Neural progenitor cell (in vitro differentiated cells): Measurements from ENCODE around the gene HOXA13. TPM values are rescaled to one million over a fixed set of nuclear protein-coding genes. Genes with fewer than 3 reads are reported as not detected.

Source experiments
- DNase-seq: peaks from one replicate; pipeline ENCODE4 v3.0.0-alpha.2; 2016; ENCODE audit warnings: low spot score
- H2AFZ ChIP-seq: fragments of 200-600 bp; sonication (generic); replicated peaks from 2 replicates; pipeline ENCODE4 v1.6.1; 2016; ENCODE audit warnings: antibody characterized with exemption
- H3F3A ChIP-seq: fragments of 200-600 bp; sonication (generic); 2 replicates; pipeline ENCODE4 v1.6.1; 2016; ENCODE audit warnings: antibody characterized with exemption, low read depth
- H3K27ac ChIP-seq: fragments of 200-600 bp; sonication (generic); 2 replicates; pipeline ENCODE4 v1.5.1; 2016; ENCODE audit warnings: mild to moderate bottlenecking
- H3K27me3 ChIP-seq: fragments of 200-600 bp; sonication (generic); 2 replicates; pipeline ENCODE4 v1.6.1; 2016; ENCODE audit warnings: mild to moderate bottlenecking, moderate library complexity
- H3K36me3 ChIP-seq: fragments of 200-600 bp; sonication (generic); 2 replicates; pipeline ENCODE4 v1.5.1; 2016
- H3K4me1 ChIP-seq: fragments of 200-600 bp; sonication (generic); 2 replicates; pipeline ENCODE4 v1.6.1; 2016; ENCODE audit warnings: mixed run types
- H3K4me2 ChIP-seq: fragments of 200-600 bp; sonication (generic); 2 replicates; pipeline ENCODE4 v1.6.1; 2016
- H3K4me3 ChIP-seq: fragments of 200-600 bp; sonication (generic); 2 replicates; pipeline ENCODE4 v1.5.1; 2016
- H3K79me2 ChIP-seq: fragments of 200-600 bp; sonication (generic); 2 replicates; pipeline ENCODE4 v1.6.1; 2016; ENCODE audit warnings: low read depth
- H3K9ac ChIP-seq: fragments of 200-600 bp; sonication (generic); 2 replicates; pipeline ENCODE4 v1.6.1; 2016
- H3K9me3 ChIP-seq: fragments of 200-600 bp; sonication (generic); 2 replicates; pipeline ENCODE4 v1.5.1; 2016; ENCODE audit warnings: low read depth
- H4K20me1 ChIP-seq: fragments of 200-600 bp; sonication (generic); 2 replicates; pipeline ENCODE4 v1.6.1; 2016; ENCODE audit warnings: low read depth
- H3K27ac Mint-ChIP-seq: 3 replicates; pipeline ENCODE4 v1.8.0; 2021; ENCODE audit warnings: mixed read lengths
- H3K27me3 Mint-ChIP-seq: 2 replicates; pipeline ENCODE4 v1.8.0; 2022; ENCODE audit warnings: low read depth, mild to moderate bottlenecking, inconsistent platforms, moderate library complexity, mixed read lengths; ENCODE audit not compliant: insufficient read depth
- H3K36me3 Mint-ChIP-seq: 3 replicates; pipeline ENCODE4 v1.8.0; 2021; ENCODE audit warnings: mixed read lengths
- H3K4me1 Mint-ChIP-seq: 3 replicates; pipeline ENCODE4 v1.8.0; 2021; ENCODE audit warnings: mixed read lengths
- H3K4me3 Mint-ChIP-seq: 3 replicates; pipeline ENCODE4 v1.8.0; 2021; ENCODE audit warnings: mild to moderate bottlenecking, moderate library complexity, mixed read lengths
- H3K9me3 Mint-ChIP-seq: 3 replicates; pipeline ENCODE4 v1.8.0; 2020; ENCODE audit warnings: mixed read lengths
- CTCF ChIP-seq: fragments of 200-600 bp; sonication (generic); IDR thresholded peaks from 2 replicates; pipeline ENCODE4 v1.5.1; 2017; ENCODE audit warnings: antibody characterized with exemption, mild to moderate bottlenecking
- EZH2 ChIP-seq: fragments of 200-600 bp; sonication (generic); IDR thresholded peaks from 2 replicates; pipeline ENCODE4 v1.6.1; 2017; ENCODE audit warnings: antibody characterized with exemption, mild to moderate bottlenecking, moderate library complexity
- EZH2phosphoT487 ChIP-seq: fragments of 200-600 bp; sonication (generic); IDR thresholded peaks from 2 replicates; pipeline ENCODE4 v1.6.1; 2017; ENCODE audit warnings: antibody characterized with exemption
- total RNA-seq: library from RNA; depleted of rRNA; stranded (reverse); fragments of >200 nt; gene quantifications from 2 replicates; pipeline ENCODE4 v1.2.3, GENCODE V29; 2015; ENCODE audit warnings: low replicate concordance

HOXA13 gene
- total RNA-seq, 1 donor from 2014 or later = not detected

- Histone ChIP-seq H4K20me1 (peaks cover 68% of the 10 kb centered on the region), H3K9ac (no peak overlapping the region), H3K79me2 (no peaks in the 10 kb centered on the region), H3K4me1 (peaks cover 22% of the 10 kb centered on the region), H3K9me3 (no peaks in the 10 kb centered on the region), H3K36me3 (no peaks in the 10 kb centered on the region), H2AFZ (no peak overlapping the region), H3K27me3 (peaks cover 100% of the 10 kb centered on the region), H3K4me2 (peak overlapping the region; percentile 61), H3K4me3 (peak overlapping the region; percentile 25), H3K27ac (no peak overlapping the region), H3F3A (peaks cover 6% of the 10 kb centered on the region)
- peaks cover 96% of the 10 kb centered on the region for H3K27me3 Mint-ChIP-seq
- no peak overlapping the region for H3K27ac Mint-ChIP-seq
- H3K4me3 Mint-ChIP-seq = no peak overlapping the region
- peaks cover 4% of the 10 kb centered on the region for H3K4me1 Mint-ChIP-seq
- no peaks in the 10 kb centered on the region for H3K36me3 Mint-ChIP-seq
- H3K9me3 Mint-ChIP-seq = peaks cover 4% of the 10 kb centered on the region
- TF ChIP-seq EZH2 = peak; percentile 95
- no peak for TF ChIP-seq EZH2phosphoT487
- no peak for DNase-seq
These were observed 12.9 kb upstream of the HOXA13 start for GRCh38 chr7:27212497-27213432.

- no peak overlapping the region for H3K4me3 Mint-ChIP-seq
- peaks cover 96% of the 10 kb centered on the region for H3K27me3 Mint-ChIP-seq
- Histone ChIP-seq H3K4me1 (peaks cover 27% of the 10 kb centered on the region), H3K4me3 (no peak overlapping the region), H3K27ac (no peak overlapping the region), H2AFZ (no peak overlapping the region), H3K9me3 (no peaks in the 10 kb centered on the region), H3K27me3 (peaks cover 100% of the 10 kb centered on the region), H3K9ac (no peak overlapping the region), H3K36me3 (no peaks in the 10 kb centered on the region), H4K20me1 (peaks cover 78% of the 10 kb centered on the region), H3K4me2 (no peak overlapping the region), H3F3A (peaks cover 9% of the 10 kb centered on the region), H3K79me2 (no peaks in the 10 kb centered on the region)
- H3K36me3 Mint-ChIP-seq = no peaks in the 10 kb centered on the region
- H3K4me1 Mint-ChIP-seq = peaks cover 4% of the 10 kb centered on the region
- DNase-seq = no peak
- peaks cover 4% of the 10 kb centered on the region for H3K9me3 Mint-ChIP-seq
- TF ChIP-seq CTCF = no peak
- peak; percentile 6 for TF ChIP-seq EZH2phosphoT487
- no peak for TF ChIP-seq EZH2
- H3K27ac Mint-ChIP-seq = no peak overlapping the region
These were observed 11.9 kb upstream of the HOXA13 start for GRCh38 chr7:27211764-27212204.

- H3K4me2 ChIP-seq = no peak overlapping the region
- peaks cover 4% of the 10 kb centered on the region for H3K4me1 Mint-ChIP-seq
- no peak overlapping the region for H3K4me3 Mint-ChIP-seq
- peaks cover 100% of the 10 kb centered on the region for H3K27me3 ChIP-seq
- no peak overlapping the region for H3K27ac Mint-ChIP-seq
- no peaks in the 10 kb centered on the region for H3K36me3 Mint-ChIP-seq
- TF ChIP-seq EZH2phosphoT487 (no peak), EZH2 (peak; percentile 53)
- H3K4me3 ChIP-seq = no peak overlapping the region
- H3K9me3 Mint-ChIP-seq = peaks cover 5% of the 10 kb centered on the region
- no peaks in the 10 kb centered on the region for H3K79me2 ChIP-seq
- H3K27me3 Mint-ChIP-seq = peaks cover 96% of the 10 kb centered on the region
- H3K4me1 ChIP-seq = peaks cover 21% of the 10 kb centered on the region
- no peak overlapping the region for H3K9ac ChIP-seq
- H3K27ac ChIP-seq = no peak overlapping the region
- peaks cover 9% of the 10 kb centered on the region for H3F3A ChIP-seq
- no peaks in the 10 kb centered on the region for H3K9me3 ChIP-seq
- H4K20me1 ChIP-seq = peaks cover 85% of the 10 kb centered on the region
- no peaks in the 10 kb centered on the region for H3K36me3 ChIP-seq
- DNase-seq = no peak
- H2AFZ ChIP-seq = no peak overlapping the region
These were observed 11.2 kb upstream of the HOXA13 start for GRCh38 chr7:27211084-27211446.

GRCh38 chr7:27210441-27211083 is 10.7 kb upstream of the HOXA13 start:
- Histone ChIP-seq H3K36me3 (no peaks in the 10 kb centered on the region), H2AFZ (no peak overlapping the region), H3F3A (peaks cover 9% of the 10 kb centered on the region), H3K9ac (no peak overlapping the region), H3K4me1 (peaks cover 20% of the 10 kb centered on the region), H3K27me3 (peaks cover 100% of the 10 kb centered on the region), H3K4me2 (no peak overlapping the region), H3K79me2 (no peaks in the 10 kb centered on the region), H3K4me3 (no peak overlapping the region), H4K20me1 (peaks cover 90% of the 10 kb centered on the region), H3K9me3 (no peaks in the 10 kb centered on the region), H3K27ac (no peak overlapping the region)
- Mint-ChIP-seq H3K36me3 (no peaks in the 10 kb centered on the region), H3K27ac (no peak overlapping the region), H3K4me3 (peak overlapping the region; percentile 69), H3K27me3 (peaks cover 96% of the 10 kb centered on the region), H3K9me3 (peaks cover 8% of the 10 kb centered on the region), H3K4me1 (peaks cover 4% of the 10 kb centered on the region)
- DNase-seq = peak; percentile 83
- TF ChIP-seq EZH2 = peak; percentile 81
- peak; percentile 74 for TF ChIP-seq CTCF
- TF ChIP-seq EZH2phosphoT487 = peak; percentile 72
